MM.1S (cell line): Measurements from ENCODE around the gene PDE12.

Source experiments
- DNase-seq: peaks from one replicate; pipeline ENCODE4 v3.0.0-alpha.2; 2015
- H2AFZ ChIP-seq: fragments of 300-600 bp; sonication (generic); 2 replicates; pipeline ENCODE4 v1.6.0; 2016; ENCODE audit warnings: antibody characterized with exemption, low read length
- H3F3A ChIP-seq: fragments of 300-600 bp; sonication (generic); 2 replicates; pipeline ENCODE4 v1.6.1; 2016; ENCODE audit warnings: mild to moderate bottlenecking, antibody characterized with exemption, low read length, moderate library complexity, mixed read lengths; ENCODE audit not compliant: insufficient read depth
- H3K27ac ChIP-seq: fragments of 300-600 bp; sonication (generic); 2 replicates; pipeline ENCODE4 v1.5.1; 2016; ENCODE audit warnings: mild to moderate bottlenecking, low read length
- H3K27me3 ChIP-seq: fragments of 300-600 bp; sonication (generic); replicated peaks from 2 replicates; pipeline ENCODE4 v1.6.0; 2016; ENCODE audit warnings: low read length; ENCODE audit not compliant: insufficient read depth
- H3K36me3 ChIP-seq: fragments of 300-600 bp; sonication (generic); replicated peaks from 2 replicates; pipeline ENCODE4 v1.6.1; 2016; ENCODE audit warnings: mild to moderate bottlenecking, low read length, mixed read lengths; ENCODE audit not compliant: insufficient read depth
- H3K4me1 ChIP-seq: fragments of 300-600 bp; sonication (generic); 2 replicates; pipeline ENCODE4 v1.6.1; 2016; ENCODE audit warnings: low read length, mixed read lengths
- H3K4me2 ChIP-seq: fragments of 300-600 bp; sonication (generic); 2 replicates; pipeline ENCODE4 v1.6.0; 2016; ENCODE audit warnings: low read depth, low read length
- H3K4me3 ChIP-seq: fragments of 300-600 bp; sonication (generic); 2 replicates; pipeline ENCODE4 v1.5.1; 2016; ENCODE audit warnings: low read length, mixed read lengths
- H3K79me2 ChIP-seq: fragments of 300-600 bp; sonication (generic); 2 replicates; pipeline ENCODE4 v1.6.1; 2016; ENCODE audit warnings: mixed run types, low read length, mixed read lengths
- H3K9ac ChIP-seq: fragments of 300-600 bp; sonication (generic); 2 replicates; pipeline ENCODE4 v1.6.1; 2016; ENCODE audit warnings: low read length, mixed read lengths
- H3K9me2 ChIP-seq: fragments of 300-600 bp; sonication (generic); replicated peaks from 2 replicates; pipeline ENCODE4 v1.6.1; 2016; ENCODE audit warnings: mild to moderate bottlenecking, low read length, mixed read lengths; ENCODE audit not compliant: insufficient read depth
- H3K9me3 ChIP-seq: fragments of 300-600 bp; sonication (generic); replicated peaks from 2 replicates; pipeline ENCODE4 v1.6.1; 2016; ENCODE audit warnings: mild to moderate bottlenecking, low read length, mixed read lengths; ENCODE audit not compliant: insufficient read depth
- H4K20me1 ChIP-seq: fragments of 300-600 bp; sonication (generic); 2 replicates; pipeline ENCODE4 v1.6.1; 2016; ENCODE audit warnings: mild to moderate bottlenecking, low read length, moderate library complexity, mixed read lengths; ENCODE audit not compliant: insufficient read depth
- CTCF ChIP-seq: fragments of 300-600 bp; sonication (generic); IDR thresholded peaks from 2 replicates; pipeline ENCODE4 v1.5.1; 2016; ENCODE audit warnings: antibody characterized with exemption, low read length, mixed read lengths

The PDE12 gene

GRCh38 chr3:57616233-57616632 lies 60.2 kb downstream of the PDE12 start:
- H3K27me3 ChIP-seq: no peaks in the 10 kb centered on the region
- H3K9me3 ChIP-seq: no peaks in the 10 kb centered on the region
- no peak for DNase-seq
- H3K79me2 ChIP-seq: no peaks in the 10 kb centered on the region
- H2AFZ ChIP-seq: no peak overlapping the region
- H3F3A ChIP-seq: no peaks in the 10 kb centered on the region
- no peak overlapping the region for H3K27ac ChIP-seq
- H3K36me3 ChIP-seq: no peaks in the 10 kb centered on the region
- H3K9me2 ChIP-seq: no peaks in the 10 kb centered on the region
- H3K9ac ChIP-seq: no peak overlapping the region
- H4K20me1 ChIP-seq: no peaks in the 10 kb centered on the region
- no peak overlapping the region for H3K4me3 ChIP-seq
- TF ChIP-seq CTCF: no peak
- no peaks in the 10 kb centered on the region for H3K4me1 ChIP-seq
- H3K4me2 ChIP-seq: no peak overlapping the region
